ENCODE results near the gene CADPS. TPM values are rescaled to one million over a fixed set of nuclear protein-coding genes. Genes with fewer than 3 reads are reported as not detected.

CADPS gene
- total RNA-seq, 1 experiment from 2014 or later: not detected

- ChIA-PET POLR2A (ENCODE audit: low non-redundant PET) (no interaction called here), CTCF (no interaction called here)
- TF ChIP-seq EZH2 (IDR thresholded peaks at IDR 0.05; ENCODE audit: borderline replicate concordance, low read depth, low read length, poor library complexity, severe bottlenecking) (no peak), CTCF (conservative IDR thresholded peaks at IDR 0.05; ENCODE audit: low read depth, low read length) (no peak)
- H3K4me1 ChIP-seq (ENCODE audit: insufficient read depth, low read length, poor library complexity, severe bottlenecking): no peaks in the 10 kb centered on the region
- BruUV-seq (replicated peaks): no TSS peak
- peak; percentile 25 for DNase-seq (ENCODE audit: low spot score)
- H3K4me3 ChIP-seq (ENCODE audit: low read depth, low read length, poor library complexity, severe bottlenecking): no peak overlapping the region
- intact Hi-C loops (cut with micrococcal nuclease; ENCODE audit: unreplicated experiment): no loop called here
- no peaks in the 10 kb centered on the region for H3K36me3 ChIP-seq (ENCODE audit: insufficient read depth, low read length, poor library complexity, severe bottlenecking)
- H3K27me3 ChIP-seq (replicated peaks; ENCODE audit: insufficient read depth, low read depth, low read length, poor library complexity): peaks cover 70% of the 10 kb centered on the region
- no peaks in the 10 kb centered on the region for H3K9me3 ChIP-seq (ENCODE audit: low read depth, low read length, poor library complexity, severe bottlenecking)
- H3K27ac ChIP-seq (ENCODE audit: low read depth, low read length, poor library complexity, severe bottlenecking): no peak overlapping the region
Observed at GRCh38 chr3:62876064-62876463, 848 bp upstream of the CADPS start.

DNA sequence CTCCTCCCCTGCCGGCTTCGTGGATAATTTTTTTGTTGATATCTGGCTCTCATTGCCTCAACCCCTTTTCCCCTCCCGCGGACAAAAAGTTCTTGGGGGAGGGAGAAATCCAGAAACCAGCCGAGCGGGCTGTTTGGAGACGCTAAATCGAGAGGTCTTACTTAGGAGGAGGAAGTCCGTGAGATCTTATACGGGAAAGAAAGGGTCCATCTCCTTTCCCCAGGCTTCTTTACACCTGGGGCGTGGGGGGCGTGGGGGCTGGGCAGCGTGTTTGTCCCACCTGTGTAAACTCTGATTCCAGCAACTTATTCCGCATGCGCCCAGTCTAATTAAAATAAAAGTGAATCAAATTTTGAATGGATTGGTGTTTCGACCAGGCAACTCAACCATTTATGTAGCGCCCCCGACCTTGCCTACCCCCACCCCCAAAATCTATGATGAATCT, 364 bp upstream of the CADPS start:
- BruUV-seq (replicated peaks): no TSS peak
- CTCF ChIA-PET: no interaction called here
- H3K27me3 ChIP-seq (replicated peaks; ENCODE audit: insufficient read depth, low read depth, low read length, poor library complexity): peaks cover 70% of the 10 kb centered on the region
- H3K9me3 ChIP-seq (ENCODE audit: low read depth, low read length, poor library complexity, severe bottlenecking): no peaks in the 10 kb centered on the region
- intact Hi-C loops (cut with micrococcal nuclease; ENCODE audit: unreplicated experiment): no loop called here
- H3K27ac ChIP-seq (ENCODE audit: low read depth, low read length, poor library complexity, severe bottlenecking): no peak overlapping the region
- no peak for DNase-seq (ENCODE audit: low spot score)
- H3K36me3 ChIP-seq (ENCODE audit: insufficient read depth, low read length, poor library complexity, severe bottlenecking): no peaks in the 10 kb centered on the region
- H3K4me1 ChIP-seq (ENCODE audit: insufficient read depth, low read length, poor library complexity, severe bottlenecking): no peaks in the 10 kb centered on the region
- no peak for TF ChIP-seq EZH2 (IDR thresholded peaks at IDR 0.05; ENCODE audit: borderline replicate concordance, low read depth, low read length, poor library complexity, severe bottlenecking)
- TF ChIP-seq CTCF (conservative IDR thresholded peaks at IDR 0.05; ENCODE audit: low read depth, low read length): no peak
- POLR2A ChIA-PET (ENCODE audit: low non-redundant PET): no interaction called here
- no peak overlapping the region for H3K4me3 ChIP-seq (ENCODE audit: low read depth, low read length, poor library complexity, severe bottlenecking)

- Histone ChIP-seq H3K27me3 (replicated peaks; ENCODE audit: insufficient read depth, low read depth, low read length, poor library complexity) (peaks cover 79% of the 10 kb centered on the region), H3K9me3 (ENCODE audit: low read depth, low read length, poor library complexity, severe bottlenecking) (no peaks in the 10 kb centered on the region), H3K4me3 (ENCODE audit: low read depth, low read length, poor library complexity, severe bottlenecking) (peak overlapping the region; percentile 19), H3K4me1 (ENCODE audit: insufficient read depth, low read length, poor library complexity, severe bottlenecking) (no peaks in the 10 kb centered on the region), H3K27ac (ENCODE audit: low read depth, low read length, poor library complexity, severe bottlenecking) (no peak overlapping the region), H3K36me3 (ENCODE audit: insufficient read depth, low read length, poor library complexity, severe bottlenecking) (no peaks in the 10 kb centered on the region)
- ChIA-PET POLR2A (ENCODE audit: low non-redundant PET) (no interaction called here), CTCF (interaction anchor here (0.6 kb wide), 1 partner anchor 298 kb away, joined by 3 read pairs; no protein-coding TSS in a partner anchor)
- TF ChIP-seq EZH2 (IDR thresholded peaks at IDR 0.05; ENCODE audit: borderline replicate concordance, low read depth, low read length, poor library complexity, severe bottlenecking) (peak; percentile 59), CTCF (conservative IDR thresholded peaks at IDR 0.05; ENCODE audit: low read depth, low read length) (peak; percentile 28; the same call in 1 of the 2 replicates)
- peak; percentile 7 for DNase-seq (ENCODE audit: low spot score)
- intact Hi-C loops (cut with micrococcal nuclease; ENCODE audit: unreplicated experiment): no loop called here
- no TSS peak for BruUV-seq (replicated peaks)
Observed at GRCh38 chr3:62873761-62874710, 1.2 kb downstream of the CADPS start.

Measured in A673 (cell line).